Esophagus (tissue), 2 donors: ENCODE measurements around the gene NFAT5. TPM values are rescaled to one million over a fixed set of nuclear protein-coding genes. Genes with fewer than 3 reads are reported as not detected.
A peak's percentile ranks its signal among the peaks of the same experiment; 100 is the strongest.

Experiments used
- H3K27ac ChIP-seq, 2 donors: one replicate each; pipeline ENCODE4 v1.5.1; 2013; ENCODE audit warnings: low read depth in 2 of 2, mild to moderate bottlenecking in 2 of 2, inconsistent platforms in 1 of 2, low read length in 1 of 2, moderate library complexity in 1 of 2
- H3K27me3 ChIP-seq, 2 donors: one replicate each; pipeline ENCODE4 v1.6.1; 2013; ENCODE audit warnings: low read length in 2 of 2, control low read depth in 1 of 2, mild to moderate bottlenecking in 1 of 2; ENCODE audit not compliant: insufficient read depth in 2 of 2, control insufficient read depth in 1 of 2
- H3K36me3 ChIP-seq, 2 donors: one replicate each; pipeline ENCODE4 v1.6.1; 2013; ENCODE audit warnings: low read length in 1 of 2; ENCODE audit not compliant: control insufficient read depth in 2 of 2, insufficient read depth in 2 of 2
- H3K4me1 ChIP-seq, 2 donors: one replicate each; pipeline ENCODE4 v1.6.1; 2013; ENCODE audit warnings: low read length in 1 of 2; ENCODE audit not compliant: control insufficient read depth in 2 of 2, insufficient read depth in 2 of 2
- H3K4me3 ChIP-seq, 2 donors: one replicate each; pipeline ENCODE4 v1.5.1; 2013; ENCODE audit warnings: low read length in 2 of 2, mild to moderate bottlenecking in 2 of 2, low read depth in 1 of 2, moderate library complexity in 1 of 2
- H3K9me3 ChIP-seq, 2 donors: one replicate each; pipeline ENCODE4 v1.6.1; 2013; ENCODE audit warnings: mild to moderate bottlenecking in 2 of 2, low read depth in 1 of 2, low read length in 1 of 2, moderate library complexity in 1 of 2; ENCODE audit not compliant: control insufficient read depth in 2 of 2, insufficient read depth in 1 of 2
- WGBS, 2 donors: extraction: QIAGEN DNeasy Blood & Tissue Kit; methylation state at CpG; one replicate each; pipeline ENCODE4 v1.1.7; 2013; 5-methylcytosine and 5-hydroxymethylcytosine counted together
- polyA plus RNA-seq, 2 donors: library from polyadenylated mRNA; stranded (reverse); fragments of 200-250 nt; gene quantifications; one replicate each; pipeline ENCODE4 v1.2.3, GENCODE V29; 2013
- donor health status: healthy with polysubstance abuse.
- donor health status: Bipolar disorder and iron deficiency.

The NFAT5 gene
- polyA plus RNA-seq, 2 donors: 2.7 to 6.5 TPM

GRCh38 chr16:69688589-69688988 is 122.8 kb downstream of the NFAT5 start:
- 92 to 98% methylated on average over 2 of the region's 2 CpGs for WGBS, 2 donors
- Histone ChIP-seq H3K36me3 (peaks cover 14% of the 10 kb centered on the region in 2 donors), H3K27me3 (no peaks in the 10 kb centered on the region), H3K9me3 (no peaks in the 10 kb centered on the region), H3K4me1 (no peaks in the 10 kb centered on the region), H3K4me3 (no peak overlapping the region), H3K27ac (no peak overlapping the region)

GRCh38 chr16:69691980-69692911 is 126.5 kb downstream of the NFAT5 start:
- Histone ChIP-seq H3K4me1 (no peaks in the 10 kb centered on the region), H3K9me3 (no peaks in the 10 kb centered on the region), H3K27ac (no peak overlapping the region), H3K4me3 (no peak overlapping the region), H3K36me3 (peaks cover 14 to 22% of the 10 kb centered on the region in 2 donors), H3K27me3 (no peaks in the 10 kb centered on the region)
- 84 to 88% methylated on average over 4 of the region's 4 CpGs for WGBS, 2 donors

GRCh38 chr16:69693916-69694315 is 128.2 kb downstream of the NFAT5 start:
- H3K36me3 ChIP-seq: peaks cover 14 to 24% of the 10 kb centered on the region in 2 donors
- 95 to 99% methylated on average over 2 of the region's 2 CpGs for whole genome bisulfite sequencing, 2 donors

GRCh38 chr16:69698404-69698803 is 132.6 kb downstream of the NFAT5 start:
- Histone ChIP-seq H3K4me3 (no peak overlapping the region), H3K4me1 (no peaks in the 10 kb centered on the region), H3K27me3 (no peaks in the 10 kb centered on the region), H3K36me3 (peaks cover under 1 to 12% of the 10 kb centered on the region in 2 donors), H3K9me3 (no peaks in the 10 kb centered on the region), H3K27ac (no peak overlapping the region)
- WGBS, 2 donors: 91 to 94% methylated on average over 3 of the region's 3 CpGs

More at GRCh38 chr16:69693916-69694315, 128.2 kb downstream of the NFAT5 start:
- H3K4me3 ChIP-seq: no peak overlapping the region
- H3K27me3 ChIP-seq: no peaks in the 10 kb centered on the region
- no peaks in the 10 kb centered on the region for H3K9me3 ChIP-seq
- no peak overlapping the region for H3K27ac ChIP-seq
- no peaks in the 10 kb centered on the region for H3K4me1 ChIP-seq

- no peaks in the 10 kb centered on the region for H3K9me3 ChIP-seq
- H3K4me3 ChIP-seq: no peak overlapping the region
- no peak overlapping the region for H3K27ac ChIP-seq
- H3K36me3 ChIP-seq: peaks cover 0 to 6% of the 10 kb centered on the region in 2 donors
- H3K4me1 ChIP-seq: no peaks in the 10 kb centered on the region
- no peaks in the 10 kb centered on the region for H3K27me3 ChIP-seq
- WGBS, 2 donors: 100% methylated on average over 1 of the region's 1 CpG
These were observed 134.1 kb downstream of the NFAT5 start for GRCh38 chr16:69699915-69700314.

DNA sequence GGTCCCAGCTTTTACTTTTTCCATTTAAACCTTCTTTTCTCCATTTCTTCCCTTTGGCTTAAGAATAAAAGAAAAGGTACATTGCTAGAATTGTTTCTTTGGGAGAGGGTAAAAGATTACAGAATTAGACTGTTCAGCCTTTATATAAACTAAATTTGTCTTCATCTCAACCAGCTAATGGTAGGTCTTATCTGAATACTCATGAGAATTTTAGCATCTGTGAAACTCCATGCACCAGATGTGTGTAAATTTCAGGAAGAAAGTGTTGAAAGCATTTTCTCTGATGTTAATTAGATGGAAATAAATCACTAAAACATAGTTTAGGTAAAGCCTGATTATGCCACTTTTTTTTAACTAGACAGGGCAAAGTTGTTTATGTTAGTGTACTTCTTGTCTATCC is 135.7 kb downstream of the NFAT5 start:
- Histone ChIP-seq H3K27ac (no peak overlapping the region), H3K36me3 (peaks cover 0 to 2% of the 10 kb centered on the region in 2 donors), H3K4me1 (no peaks in the 10 kb centered on the region), H3K27me3 (no peaks in the 10 kb centered on the region), H3K9me3 (no peaks in the 10 kb centered on the region), H3K4me3 (no peak overlapping the region)

GRCh38 chr16:69701866-69702265 is 136.1 kb downstream of the NFAT5 start:
- H3K4me1 ChIP-seq: no peaks in the 10 kb centered on the region
- H3K27ac ChIP-seq: no peak overlapping the region
- 63 to 77% methylated on average over 2 of the region's 2 CpGs for WGBS, 2 donors
- H3K4me3 ChIP-seq: no peak overlapping the region
- no peaks in the 10 kb centered on the region for H3K27me3 ChIP-seq
- H3K9me3 ChIP-seq: no peaks in the 10 kb centered on the region
- H3K36me3 ChIP-seq: peaks cover 0 to 2% of the 10 kb centered on the region in 2 donors

DNA sequence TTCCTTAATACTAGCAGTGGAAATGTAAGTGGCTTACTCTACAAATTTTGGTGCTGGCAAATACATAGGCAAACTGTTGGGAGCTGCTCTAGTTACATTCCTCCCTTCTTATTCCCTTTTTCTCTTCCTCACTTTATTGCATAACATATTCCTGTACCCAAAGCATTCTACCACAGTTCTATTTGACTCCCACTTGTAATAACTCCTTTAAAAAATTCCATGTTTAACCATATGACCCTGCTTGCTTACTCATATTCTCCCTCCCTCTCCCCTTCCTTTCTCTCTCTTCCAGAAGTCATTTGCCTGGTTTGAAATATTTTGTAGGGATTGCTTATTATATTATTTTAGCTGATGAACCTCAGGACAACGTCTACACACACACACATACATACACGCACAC is 137.9 kb downstream of the NFAT5 start:
- H3K4me1 ChIP-seq: no peaks in the 10 kb centered on the region
- H3K27me3 ChIP-seq: no peaks in the 10 kb centered on the region
- no peaks in the 10 kb centered on the region for H3K36me3 ChIP-seq
- WGBS, 2 donors: 82 to 85% methylated on average over 2 of the region's 2 CpGs
- no peak overlapping the region for H3K4me3 ChIP-seq
- H3K27ac ChIP-seq: no peak overlapping the region
- H3K9me3 ChIP-seq: no peaks in the 10 kb centered on the region

DNA sequence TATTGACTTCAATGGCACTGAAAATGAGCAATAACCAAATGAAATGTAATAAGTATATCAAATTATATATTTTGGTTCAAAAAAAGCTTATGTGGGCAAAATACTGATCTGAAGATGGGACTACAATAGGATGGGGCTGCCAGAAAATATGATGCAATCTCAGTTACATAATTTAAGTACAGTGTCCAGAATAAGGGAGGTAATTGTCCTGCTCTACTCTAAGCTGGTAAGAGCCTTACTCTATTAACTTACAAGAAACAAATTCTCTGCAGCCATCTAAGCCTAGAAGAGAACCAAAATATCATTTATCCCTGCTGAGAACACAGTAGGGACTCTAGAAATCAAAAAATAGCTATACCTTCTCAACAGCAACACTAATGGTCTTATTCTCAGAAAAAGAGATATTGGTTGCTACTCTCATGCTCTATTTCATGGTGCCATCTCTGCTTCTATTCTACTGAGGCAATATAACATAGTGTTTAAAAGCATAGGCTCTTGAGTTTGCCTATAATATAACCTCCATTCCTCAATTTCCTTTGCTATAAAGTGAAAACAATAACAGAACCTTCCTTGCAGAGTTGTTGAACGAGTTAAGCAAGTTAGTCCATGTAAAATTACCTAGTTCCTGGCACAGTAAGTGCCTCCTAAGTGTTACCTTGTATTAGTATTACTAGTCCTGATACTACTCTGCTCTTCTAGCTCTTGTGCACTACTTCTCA is 140.6 kb downstream of the NFAT5 start:
- WGBS, 2 donors: 43 to 46% methylated on average over 1 of the region's 1 CpG
- Histone ChIP-seq H3K4me3 (no peak overlapping the region), H3K9me3 (no peaks in the 10 kb centered on the region), H3K4me1 (no peaks in the 10 kb centered on the region), H3K27me3 (no peaks in the 10 kb centered on the region), H3K27ac (peak overlapping the region; percentile 27 to 79), H3K36me3 (no peaks in the 10 kb centered on the region)
